Fibroblast of villous mesenchyme (primary cell): ENCODE results near the gene PMVK. TPM values are rescaled to one million over a fixed set of nuclear protein-coding genes. Genes with fewer than 3 reads are reported as not detected.
"Not testable (repeated sequence)": the region's sequence is repeated elsewhere in the genome, so short reads cannot be mapped to it uniquely, and the experiment has no call there.

Experiments used
- DNase-seq: peaks from one replicate; pipeline ENCODE4 v3.0.0-alpha.2; 2010; ENCODE audit warnings: low read depth
- H3K4me3 ChIP-seq: 2 replicates; pipeline ENCODE4 v1.5.1; 2011; ENCODE audit warnings: low read depth, mild to moderate bottlenecking, low read length
- total RNA-seq: library from RNA; depleted of rRNA; stranded (reverse); fragments of >200 nt; gene quantifications from 2 replicates; pipeline ENCODE4 v1.2.3, GENCODE V29; 2012
- TF ChIP-seq, protein P1 (sequence below): IDR thresholded peaks from 2 replicates; pipeline ENCODE4 v1.5.1; 2012; ENCODE audit warnings: low read depth, mild to moderate bottlenecking, low read length; ENCODE audit not compliant: insufficient read depth

Gene PMVK
- total RNA-seq, 1 donor: 8.2 TPM

DNA sequence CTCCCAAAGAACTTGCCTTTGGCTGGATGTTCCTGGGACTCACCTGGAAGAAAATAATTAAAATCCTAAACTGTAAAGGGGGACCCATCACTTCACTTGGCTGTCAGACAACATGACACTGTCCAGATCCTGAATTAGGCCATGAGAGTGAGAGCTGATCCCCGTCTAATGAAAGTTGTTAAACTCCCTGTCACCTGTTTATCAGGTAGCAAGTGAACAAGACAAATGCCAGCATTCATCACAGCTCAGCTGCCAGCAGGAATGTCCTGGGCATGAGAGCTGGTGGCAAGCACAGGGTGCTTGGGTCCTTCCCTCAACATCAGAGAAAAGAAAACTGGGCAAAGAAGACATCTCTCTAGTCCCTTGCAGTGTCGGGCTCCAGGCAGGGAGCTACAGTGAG is 23.8 kb downstream of the PMVK start:
- TF ChIP-seq, protein P1, sequence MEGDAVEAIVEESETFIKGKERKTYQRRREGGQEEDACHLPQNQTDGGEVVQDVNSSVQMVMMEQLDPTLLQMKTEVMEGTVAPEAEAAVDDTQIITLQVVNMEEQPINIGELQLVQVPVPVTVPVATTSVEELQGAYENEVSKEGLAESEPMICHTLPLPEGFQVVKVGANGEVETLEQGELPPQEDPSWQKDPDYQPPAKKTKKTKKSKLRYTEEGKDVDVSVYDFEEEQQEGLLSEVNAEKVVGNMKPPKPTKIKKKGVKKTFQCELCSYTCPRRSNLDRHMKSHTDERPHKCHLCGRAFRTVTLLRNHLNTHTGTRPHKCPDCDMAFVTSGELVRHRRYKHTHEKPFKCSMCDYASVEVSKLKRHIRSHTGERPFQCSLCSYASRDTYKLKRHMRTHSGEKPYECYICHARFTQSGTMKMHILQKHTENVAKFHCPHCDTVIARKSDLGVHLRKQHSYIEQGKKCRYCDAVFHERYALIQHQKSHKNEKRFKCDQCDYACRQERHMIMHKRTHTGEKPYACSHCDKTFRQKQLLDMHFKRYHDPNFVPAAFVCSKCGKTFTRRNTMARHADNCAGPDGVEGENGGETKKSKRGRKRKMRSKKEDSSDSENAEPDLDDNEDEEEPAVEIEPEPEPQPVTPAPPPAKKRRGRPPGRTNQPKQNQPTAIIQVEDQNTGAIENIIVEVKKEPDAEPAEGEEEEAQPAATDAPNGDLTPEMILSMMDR: no peak
- H3K4me3 ChIP-seq: no peak overlapping the region
- no peak for DNase-seq

DNA sequence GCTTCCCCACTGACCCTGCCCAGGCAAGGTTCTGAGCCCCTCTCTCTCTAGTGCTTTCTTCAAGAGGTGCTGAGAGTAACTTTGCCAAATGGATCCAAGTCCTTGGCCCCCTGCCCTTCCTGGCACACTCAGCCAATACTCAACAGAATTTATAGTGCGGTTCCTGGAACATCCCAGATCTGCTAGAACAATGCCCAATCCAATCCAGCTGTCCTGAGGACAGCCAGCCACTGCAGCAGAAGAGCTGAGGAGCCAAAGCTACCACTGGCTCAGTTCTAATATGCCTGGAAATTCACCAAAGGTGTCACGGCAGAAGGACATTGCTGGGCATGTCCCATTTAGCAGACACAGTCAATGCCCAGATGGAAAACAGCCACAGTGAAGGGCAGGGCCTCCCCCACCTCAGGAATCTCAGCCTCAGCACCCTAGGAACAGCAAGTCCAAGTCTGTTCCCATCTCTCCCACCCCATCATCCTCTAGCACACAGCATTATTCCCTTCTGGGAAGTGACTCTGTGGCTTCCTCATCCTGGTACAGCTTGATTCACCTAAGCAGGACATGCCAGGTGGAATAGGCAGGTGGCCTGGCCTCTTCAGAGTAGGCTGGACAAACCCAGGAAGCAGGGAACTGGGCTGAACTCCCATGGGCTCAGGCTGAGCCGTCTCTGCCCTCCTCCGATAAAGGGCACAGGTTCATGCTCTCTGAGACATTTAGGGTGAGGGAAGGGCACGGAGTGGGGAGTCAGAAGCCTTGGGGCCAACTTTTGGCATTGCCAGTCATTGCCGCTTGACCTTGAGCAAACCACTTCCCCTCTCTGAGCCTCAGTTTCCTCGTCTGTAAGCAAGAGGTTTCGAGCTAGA is 24.6 kb downstream of the PMVK start:
- TF ChIP-seq, protein P1: no peak
- no peak overlapping the region for H3K4me3 ChIP-seq
- no peak for DNase-seq

DNA sequence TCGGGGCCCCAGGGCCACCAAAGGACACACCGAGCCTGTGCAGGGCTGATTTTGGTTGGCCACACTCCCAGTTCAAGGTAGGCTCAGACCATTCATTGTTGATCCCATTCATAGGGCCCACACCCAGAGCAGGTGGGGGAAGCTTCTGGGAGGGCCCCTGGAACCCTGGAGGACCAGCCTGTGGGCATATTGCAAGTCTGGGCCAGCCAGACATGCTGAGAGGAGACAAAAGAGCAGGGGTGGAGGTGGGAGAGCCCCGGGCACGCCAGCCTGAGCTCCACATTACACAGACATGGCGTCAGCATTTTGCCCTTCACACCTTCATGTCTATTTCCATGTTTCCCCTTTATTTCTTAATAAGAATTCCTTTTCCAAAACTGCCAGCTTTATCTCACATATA is 25.7 kb downstream of the PMVK start:
- TF ChIP-seq, protein P1: no peak
- no peak overlapping the region for H3K4me3 ChIP-seq
- DNase-seq: no peak

DNA sequence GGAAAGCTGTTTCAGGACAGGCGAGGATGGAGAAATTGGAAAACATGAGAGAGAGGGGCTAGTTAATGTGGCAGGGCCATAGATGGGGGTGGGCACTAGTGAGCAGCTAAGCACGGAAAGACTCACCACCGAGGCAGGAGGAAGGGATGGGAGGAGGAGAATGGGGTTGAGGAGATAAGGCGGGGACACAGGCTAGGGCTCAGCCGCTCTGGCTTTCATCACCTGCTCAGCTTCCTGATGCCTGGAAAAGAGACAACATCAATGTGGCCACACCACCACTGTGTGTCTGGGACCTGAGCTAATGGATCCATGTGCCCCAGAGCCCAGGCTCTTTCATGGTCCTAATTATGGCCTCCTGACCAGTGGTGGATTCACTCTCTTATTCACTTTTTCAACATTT is 27.6 kb downstream of the PMVK start:
- H3K4me3 ChIP-seq: no peak overlapping the region
- TF ChIP-seq, protein P1: no peak
- no peak for DNase-seq

DNA sequence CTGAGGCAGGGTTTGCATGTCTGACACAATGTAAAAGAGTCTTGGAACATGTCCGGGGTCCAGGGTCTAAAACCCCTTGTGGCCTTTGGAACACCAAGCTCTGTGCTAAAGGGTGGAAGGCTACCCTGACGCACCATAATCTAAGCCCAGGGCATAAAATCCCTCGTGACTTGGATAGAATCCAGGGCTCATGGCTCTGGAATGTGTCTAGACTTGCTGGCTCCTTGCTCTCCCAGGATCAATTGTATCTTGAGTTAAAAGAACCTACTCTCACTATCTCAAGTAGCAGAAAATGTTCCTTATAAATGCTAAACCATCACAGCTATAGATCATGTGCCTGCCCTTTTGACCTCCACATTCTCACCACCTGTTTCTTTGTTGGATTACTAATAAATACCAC is 28.4 kb downstream of the PMVK start:
- not testable (repeated sequence) for H3K4me3 ChIP-seq, DNase-seq

DNA sequence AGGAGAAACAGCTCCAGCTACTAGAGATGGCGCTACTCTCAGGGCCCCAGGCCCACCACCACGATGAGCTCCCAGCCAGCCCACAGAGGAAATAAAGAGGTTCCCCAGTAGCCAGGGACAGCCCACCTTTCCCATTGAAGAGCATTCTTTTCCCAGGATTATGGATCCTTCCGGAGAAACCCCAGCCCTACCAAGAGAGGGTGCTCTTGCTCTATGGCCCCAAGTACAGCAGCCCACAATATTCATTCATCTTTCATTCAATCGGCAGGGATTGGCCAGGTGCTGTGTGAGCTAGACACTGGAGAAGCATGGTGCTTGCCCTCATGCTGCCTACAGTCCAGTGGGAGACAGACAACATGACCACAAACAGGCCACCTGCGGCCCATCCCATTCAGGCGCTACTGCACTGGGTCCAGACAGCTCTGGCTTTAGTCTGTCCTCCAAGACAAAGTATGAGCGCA is 29.9 kb downstream of the PMVK start:
- peak; percentile 17 for DNase-seq
- no peak overlapping the region for H3K4me3 ChIP-seq
- TF ChIP-seq, protein P1: peak; percentile 50

DNA sequence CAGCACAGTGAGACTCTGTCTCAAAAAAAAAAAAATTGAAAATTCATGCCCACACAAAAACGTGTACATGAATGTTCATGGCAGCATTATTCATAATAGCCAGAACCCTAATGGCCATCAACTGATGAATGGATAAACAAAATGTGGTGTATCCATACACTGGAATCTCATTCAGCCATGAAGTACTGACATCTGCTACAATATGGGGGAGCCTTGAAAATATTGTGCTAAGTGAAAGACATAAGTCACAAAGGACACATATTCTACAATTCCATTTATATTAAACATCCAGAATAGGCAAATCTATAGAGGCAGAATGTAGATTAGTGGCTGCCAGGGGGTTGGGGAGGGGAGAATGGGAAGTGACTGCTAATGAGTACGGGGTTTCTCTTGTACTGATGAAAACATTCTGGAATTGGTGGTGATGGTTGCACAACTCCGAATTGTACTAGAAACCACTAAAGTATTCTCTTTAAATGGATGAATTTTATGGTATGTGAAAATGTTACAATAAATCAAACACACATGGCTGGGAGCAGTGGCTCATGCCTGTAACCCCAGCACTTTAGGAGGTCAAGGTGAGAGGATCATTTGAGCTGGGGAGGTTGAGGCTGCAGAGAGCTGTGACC is 33.5 kb downstream of the PMVK start:
- no peak overlapping the region for H3K4me3 ChIP-seq
- DNase-seq: no peak
- TF ChIP-seq, protein P1: no peak
